GM23338 (cell line): Measurements from ENCODE around the gene NADK2. TPM values are rescaled to one million over a fixed set of nuclear protein-coding genes. Genes with fewer than 3 reads are reported as not detected.

ENCODE experiments used
- ATAC-seq: fragments of 200-7000 bp; cut with Tn5 transposase; 3 replicates; pipeline ENCODE4 v1.9.1; 2020
- DNase-seq: peaks from one replicate; pipeline ENCODE4 v3.0.0-alpha.2; 2015; ENCODE audit warnings: low spot score
- H2AFZ ChIP-seq: fragments of 200-600 bp; sonication (generic); 2 replicates; pipeline ENCODE4 v1.8.0; 2016; ENCODE audit warnings: antibody characterized with exemption, mild to moderate bottlenecking, moderate library complexity
- H3F3A ChIP-seq: fragments of 200-600 bp; sonication (generic); replicated peaks from 2 replicates; pipeline ENCODE4 v1.8.0; 2017; ENCODE audit warnings: antibody characterized with exemption, mixed run types, low read depth
- H3K27ac ChIP-seq: fragments of 200-600 bp; sonication (generic); 2 replicates; pipeline ENCODE4 v1.6.1; 2016; ENCODE audit warnings: low read depth
- H3K27me3 ChIP-seq: fragments of 200-600 bp; sonication (generic); 2 replicates; pipeline ENCODE4 v1.8.0; 2016; ENCODE audit warnings: mild to moderate bottlenecking, mixed run types, moderate library complexity; ENCODE audit not compliant: insufficient read depth
- H3K36me3 ChIP-seq: fragments of 200-600 bp; sonication (generic); 2 replicates; pipeline ENCODE4 v1.8.0; 2016; ENCODE audit warnings: mild to moderate bottlenecking; ENCODE audit not compliant: insufficient read depth
- H3K4me1 ChIP-seq: fragments of 200-600 bp; sonication (generic); 2 replicates; pipeline ENCODE4 v1.8.0; 2016; ENCODE audit warnings: mild to moderate bottlenecking, moderate library complexity; ENCODE audit not compliant: insufficient read depth
- H3K4me2 ChIP-seq: fragments of 200-600 bp; sonication (generic); 2 replicates; pipeline ENCODE4 v1.7.1; 2017; ENCODE audit warnings: mixed run types
- H3K4me3 ChIP-seq: fragments of 200-600 bp; sonication (generic); 2 replicates; pipeline ENCODE4 v1.6.1; 2016; ENCODE audit warnings: mixed run types
- H3K79me2 ChIP-seq: fragments of 200-600 bp; sonication (generic); replicated peaks from 2 replicates; pipeline ENCODE4 v1.8.0; 2017; ENCODE audit warnings: mild to moderate bottlenecking; ENCODE audit not compliant: insufficient read depth
- H3K9me2 ChIP-seq: fragments of 200-600 bp; sonication (generic); 2 replicates; pipeline ENCODE4 v1.8.0; 2017; ENCODE audit not compliant: insufficient read depth
- H4K20me1 ChIP-seq: fragments of 200-600 bp; sonication (generic); replicated peaks from 2 replicates; pipeline ENCODE4 v1.8.0; 2017; ENCODE audit warnings: mild to moderate bottlenecking; ENCODE audit not compliant: insufficient read depth
- H3K27ac Mint-ChIP-seq: 2 replicates; pipeline ENCODE4 v1.8.0; 2020; ENCODE audit warnings: inconsistent platforms, mild to moderate bottlenecking, moderate library complexity, mixed read lengths
- H3K27me3 Mint-ChIP-seq: 3 replicates; pipeline ENCODE4 v1.8.0; 2022; ENCODE audit warnings: low read depth, mild to moderate bottlenecking, moderate library complexity, mixed read lengths, inconsistent platforms; ENCODE audit not compliant: insufficient read depth, poor library complexity
- H3K36me3 Mint-ChIP-seq: 3 replicates; pipeline ENCODE4 v1.8.0; 2021; ENCODE audit warnings: low read depth, mild to moderate bottlenecking, inconsistent platforms, moderate library complexity, mixed read lengths
- H3K4me1 Mint-ChIP-seq: 3 replicates; pipeline ENCODE4 v1.8.0; 2020; ENCODE audit warnings: mild to moderate bottlenecking, inconsistent platforms, mixed read lengths
- H3K4me3 Mint-ChIP-seq: 3 replicates; pipeline ENCODE4 v1.8.0; 2021; ENCODE audit warnings: moderate library complexity, mild to moderate bottlenecking, inconsistent platforms, mixed read lengths
- H3K9me3 Mint-ChIP-seq: 3 replicates; pipeline ENCODE4 v1.8.0; 2020; ENCODE audit warnings: moderate library complexity, mild to moderate bottlenecking, inconsistent platforms, mixed read lengths
- CREB1 ChIP-seq: fragments of 250-450 bp; sonication (Bioruptor Pico); IDR thresholded peaks from 2 replicates; pipeline ENCODE4 v1.5.0; 2020; ENCODE audit warnings: low read depth, mild to moderate bottlenecking, moderate library complexity
- CTCF ChIP-seq, 2 experiments: fragments of 200-600 bp in 1 of 2; sonication (generic) in 1 of 2; conservative IDR thresholded peaks; 2 replicates each; pipeline versions ENCODE4 v1.5.1 to v1.6.1; 2016 to 2017; ENCODE audit warnings: antibody characterized with exemption in 2 of 2, low read depth in 2 of 2, mild to moderate bottlenecking in 2 of 2, moderate library complexity in 1 of 2
- ETS1 ChIP-seq: IDR thresholded peaks from 2 replicates; pipeline ENCODE4 v1.6.1; 2016; ENCODE audit warnings: antibody characterized with exemption
- EZH2 ChIP-seq: fragments of 200-600 bp; sonication (generic); IDR thresholded peaks from one replicate; pipeline ENCODE4 v1.8.0; 2017; ENCODE audit warnings: antibody characterized with exemption, mild to moderate bottlenecking, low read depth; ENCODE audit not compliant: unreplicated experiment
- EZH2phosphoT487 ChIP-seq: fragments of 200-600 bp; sonication (generic); IDR thresholded peaks from one replicate; pipeline ENCODE4 v1.8.1; 2018; ENCODE audit warnings: antibody characterized with exemption; ENCODE audit not compliant: unreplicated experiment
- JUNB ChIP-seq: IDR thresholded peaks from one replicate; pipeline ENCODE4 v1.6.1; 2016; ENCODE audit warnings: antibody characterized with exemption; ENCODE audit not compliant: unreplicated experiment
- POLR2AphosphoS5 ChIP-seq: IDR thresholded peaks from 2 replicates; pipeline ENCODE4 v1.6.1; 2016; ENCODE audit warnings: antibody characterized with exemption, low read depth
- REST ChIP-seq: IDR thresholded peaks from one replicate; pipeline ENCODE4 v1.6.1; 2018; ENCODE audit warnings: antibody characterized with exemption; ENCODE audit not compliant: unreplicated experiment
- STAT1 ChIP-seq: IDR thresholded peaks from one replicate; pipeline ENCODE4 v1.6.1; 2016; ENCODE audit warnings: antibody characterized with exemption; ENCODE audit not compliant: unreplicated experiment
- ZNF331 ChIP-seq: fragments of 250-450 bp; sonication (Bioruptor Pico); IDR thresholded peaks from 2 replicates; pipeline ENCODE4 v1.5.0; 2020; ENCODE audit warnings: low read depth, mild to moderate bottlenecking, moderate library complexity
- ZNF462 ChIP-seq: fragments of 250-450 bp; sonication (Bioruptor Pico); IDR thresholded peaks from 2 replicates; pipeline ENCODE4 v1.5.0; 2020; ENCODE audit warnings: mild to moderate bottlenecking, moderate library complexity
- polyA plus RNA-seq: library from polyadenylated mRNA; unstranded; fragments of >200 nt; fragmentation: Nextera tagmentation; extraction: Ambion mirVana; gene quantifications from 2 replicates; pipeline ENCODE4 v1.2.1, GENCODE V29; 2016
- total RNA-seq: library from RNA; depleted of rRNA; stranded (reverse); fragments of >200 nt; shearing (Covaris generic); gene quantifications from 2 replicates; pipeline ENCODE4 v1.2.3, GENCODE V29; 2014

The NADK2 gene
- total and polyA plus RNA-seq, 2 experiments from 2014 or later = 4.5 to 16.0 TPM

GRCh38 chr5:36277521-36278176 is 35.9 kb upstream of the NADK2 start (continued):
- TF ChIP-seq REST (no peak), POLR2AphosphoS5 (no peak), CTCF (conservative IDR thresholded peaks at IDR 0.05; ENCODE audit: low read depth in 2 of 2) (no peak), JUNB (no peak), ETS1 (no peak), CREB1 (CRISPR knock-in tag) (no peak), STAT1 (no peak), EZH2 (no peak), ZNF331 (CRISPR knock-in tag) (no peak)

- H2AFZ ChIP-seq = no peak overlapping the region
- ATAC-seq (no peak), DNase-seq (no peak)
- H3K36me3 ChIP-seq = no peaks in the 10 kb centered on the region
- no peaks in the 10 kb centered on the region for H3F3A ChIP-seq
- Mint-ChIP-seq H3K4me1 (peaks cover 13% of the 10 kb centered on the region), H3K27me3 (no peaks in the 10 kb centered on the region), H3K27ac (no peak overlapping the region), H3K4me3 (no peak overlapping the region), H3K9me3 (no peaks in the 10 kb centered on the region), H3K36me3 (no peaks in the 10 kb centered on the region)
- no peak overlapping the region for H3K27ac ChIP-seq
- no peaks in the 10 kb centered on the region for H3K27me3 ChIP-seq
- no peaks in the 10 kb centered on the region for H3K79me2 ChIP-seq
- H3K4me3 ChIP-seq = no peak overlapping the region
- H4K20me1 ChIP-seq = no peaks in the 10 kb centered on the region
- H3K4me1 ChIP-seq = no peaks in the 10 kb centered on the region; the same call in 1 of the 2 replicates
- no peak for TF ChIP-seq ZNF462
- TF ChIP-seq JUNB = no peak
- no peak for TF ChIP-seq EZH2phosphoT487
- no peak overlapping the region for H3K4me2 ChIP-seq
- H3K9me2 ChIP-seq = no peaks in the 10 kb centered on the region
These were observed 35.1 kb upstream of the NADK2 start for GRCh38 chr5:36276864-36277263.
